Hepatocyte (in vitro differentiated cells): ENCODE measurements around the gene MED9. TPM values are rescaled to one million over a fixed set of nuclear protein-coding genes. Genes with fewer than 3 reads are reported as not detected.

ENCODE experiments used
- DNase-seq: peaks from one replicate; pipeline ENCODE4 v3.0.0-alpha.2; 2016; ENCODE audit warnings: low spot score
- H2AFZ ChIP-seq: fragments of 200-600 bp; sonication (generic); 2 replicates; pipeline ENCODE4 v1.6.0; 2016; ENCODE audit warnings: antibody characterized with exemption, mild to moderate bottlenecking
- H3K27ac ChIP-seq: fragments of 200-600 bp; sonication (generic); 2 replicates; pipeline ENCODE4 v1.5.1; 2016; ENCODE audit warnings: mild to moderate bottlenecking
- H3K27me3 ChIP-seq: fragments of 200-600 bp; sonication (generic); 2 replicates; pipeline ENCODE4 v1.6.1; 2016
- H3K36me3 ChIP-seq: fragments of 200-600 bp; sonication (generic); replicated peaks from 2 replicates; pipeline ENCODE4 v1.5.1; 2016; ENCODE audit warnings: low read depth; ENCODE audit not compliant: insufficient read depth
- H3K4me1 ChIP-seq: fragments of 200-600 bp; sonication (generic); 2 replicates; pipeline ENCODE4 v1.5.1; 2016; ENCODE audit warnings: mild to moderate bottlenecking, moderate library complexity; ENCODE audit not compliant: insufficient read depth
- H3K4me2 ChIP-seq: fragments of 200-600 bp; sonication (generic); 2 replicates; pipeline ENCODE4 v1.6.0; 2016
- H3K4me3 ChIP-seq: fragments of 200-600 bp; sonication (generic); 2 replicates; pipeline ENCODE4 v1.5.1; 2016; ENCODE audit warnings: mild to moderate bottlenecking
- H3K79me2 ChIP-seq: fragments of 200-600 bp; sonication (generic); 2 replicates; pipeline ENCODE4 v1.6.0; 2017; ENCODE audit warnings: mild to moderate bottlenecking
- H3K9me2 ChIP-seq: fragments of 200-600 bp; sonication (generic); replicated peaks from 2 replicates; pipeline ENCODE4 v1.6.0; 2017; ENCODE audit warnings: mild to moderate bottlenecking; ENCODE audit not compliant: insufficient read depth
- H3K9me3 ChIP-seq: fragments of 200-600 bp; sonication (generic); 2 replicates; pipeline ENCODE4 v1.5.1; 2016; ENCODE audit warnings: low read depth, mild to moderate bottlenecking
- H4K20me1 ChIP-seq: fragments of 200-600 bp; sonication (generic); 2 replicates; pipeline ENCODE4 v1.6.0; 2016; ENCODE audit warnings: mild to moderate bottlenecking; ENCODE audit not compliant: insufficient read depth, poor library complexity, severe bottlenecking
- CTCF ChIP-seq: fragments of 200-600 bp; sonication (generic); IDR thresholded peaks from 2 replicates; pipeline ENCODE4 v1.5.1; 2016; ENCODE audit warnings: antibody characterized with exemption, mild to moderate bottlenecking; ENCODE audit not compliant: poor library complexity
- EZH2 ChIP-seq: fragments of 200-600 bp; sonication (generic); IDR thresholded peaks from 2 replicates; pipeline ENCODE4 v1.6.1; 2016; ENCODE audit warnings: antibody characterized with exemption, mild to moderate bottlenecking, borderline replicate concordance
- EZH2phosphoT487 ChIP-seq: fragments of 200-600 bp; sonication (generic); IDR thresholded peaks from one replicate; pipeline ENCODE4 v1.6.1; 2018; ENCODE audit warnings: antibody characterized with exemption, mild to moderate bottlenecking, low read depth, moderate library complexity; ENCODE audit not compliant: unreplicated experiment, severe bottlenecking
- whole genome bisulfite sequencing: methylation state at CpG from one replicate; pipeline ENCODE4 v1.1.6; 2016; ENCODE audit warnings: low lambda C conversion rate; ENCODE audit errors: missing lambda C conversion rate; 5-methylcytosine and 5-hydroxymethylcytosine counted together
- polyA plus RNA-seq: library from polyadenylated mRNA; unstranded; fragments of >200 nt; fragmentation: Nextera tagmentation; extraction: Ambion mirVana; gene quantifications from 2 replicates; pipeline ENCODE4 v1.2.1, GENCODE V29; 2016
- total RNA-seq: library from RNA; depleted of rRNA; stranded (reverse); fragments of >200 nt; gene quantifications from 2 replicates; pipeline ENCODE4 v1.2.3, GENCODE V29; 2014

The MED9 gene
- total and polyA plus RNA-seq, 2 experiments from 2014 or later = 17.1 to 17.3 TPM

GRCh38 chr17:17437461-17437860 is 39.3 kb upstream of the MED9 start:
- WGBS = 79% methylated on average over 9 of the region's 9 CpGs
- TF ChIP-seq EZH2phosphoT487 (no peak), EZH2 (no peak), CTCF (no peak)
- no peak for DNase-seq
- Histone ChIP-seq H3K4me3 (no peak overlapping the region), H3K36me3 (no peaks in the 10 kb centered on the region), H3K9me3 (no peaks in the 10 kb centered on the region), H2AFZ (no peak overlapping the region), H3K27me3 (no peaks in the 10 kb centered on the region), H3K9me2 (no peaks in the 10 kb centered on the region), H3K79me2 (no peaks in the 10 kb centered on the region), H3K4me2 (no peak overlapping the region), H3K27ac (no peak overlapping the region), H4K20me1 (no peaks in the 10 kb centered on the region), H3K4me1 (peaks cover 11% of the 10 kb centered on the region)

GRCh38 chr17:17437893-17438292 is 38.9 kb upstream of the MED9 start:
- DNase-seq = no peak
- TF ChIP-seq EZH2 (no peak), EZH2phosphoT487 (no peak), CTCF (no peak)
- Histone ChIP-seq H3K4me3 (no peak overlapping the region), H2AFZ (no peak overlapping the region), H3K4me1 (peaks cover 11% of the 10 kb centered on the region), H3K79me2 (no peaks in the 10 kb centered on the region), H3K9me2 (no peaks in the 10 kb centered on the region), H3K36me3 (no peaks in the 10 kb centered on the region), H3K27me3 (no peaks in the 10 kb centered on the region), H3K27ac (no peak overlapping the region), H3K4me2 (no peak overlapping the region), H3K9me3 (no peaks in the 10 kb centered on the region), H4K20me1 (no peaks in the 10 kb centered on the region)
- WGBS = 96% methylated on average over 3 of the region's 3 CpGs

GRCh38 chr17:17440010-17440843 is 36.6 kb upstream of the MED9 start:
- WGBS = 65% methylated on average over 11 of the region's 11 CpGs
- H3K79me2 ChIP-seq = no peaks in the 10 kb centered on the region
- no peaks in the 10 kb centered on the region for H4K20me1 ChIP-seq
- no peak overlapping the region for H3K4me2 ChIP-seq
- peak; percentile 53 for DNase-seq
- no peaks in the 10 kb centered on the region for H3K36me3 ChIP-seq
- no peak overlapping the region for H3K27ac ChIP-seq
- H3K9me2 ChIP-seq = no peaks in the 10 kb centered on the region
- TF ChIP-seq EZH2phosphoT487 (no peak), CTCF (peak; percentile 36)
- H3K4me1 ChIP-seq = no peaks in the 10 kb centered on the region
- H3K4me3 ChIP-seq = no peak overlapping the region
- H3K27me3 ChIP-seq = no peaks in the 10 kb centered on the region
- no peaks in the 10 kb centered on the region for H3K9me3 ChIP-seq
- no peak overlapping the region for H2AFZ ChIP-seq
